HFF-Myc (cell line): Measurements from ENCODE around the gene ABHD12.

Experiments
- DNase-seq: peaks from one replicate; pipeline ENCODE4 v3.0.0-alpha.2; 2011; ENCODE audit warnings: low read depth; ENCODE audit errors: extremely low read depth
- H3K4me3 ChIP-seq: replicated peaks from 2 replicates; pipeline ENCODE4 v1.5.1; 2011; ENCODE audit warnings: low read depth, mild to moderate bottlenecking, control low read depth, low read length
- TF ChIP-seq, protein P1 (sequence below): IDR thresholded peaks from 2 replicates; pipeline ENCODE4 v1.5.1; 2012; ENCODE audit warnings: mild to moderate bottlenecking, low read depth, low read length, control low read depth; ENCODE audit errors: missing control alignments

Gene ABHD12

DNA sequence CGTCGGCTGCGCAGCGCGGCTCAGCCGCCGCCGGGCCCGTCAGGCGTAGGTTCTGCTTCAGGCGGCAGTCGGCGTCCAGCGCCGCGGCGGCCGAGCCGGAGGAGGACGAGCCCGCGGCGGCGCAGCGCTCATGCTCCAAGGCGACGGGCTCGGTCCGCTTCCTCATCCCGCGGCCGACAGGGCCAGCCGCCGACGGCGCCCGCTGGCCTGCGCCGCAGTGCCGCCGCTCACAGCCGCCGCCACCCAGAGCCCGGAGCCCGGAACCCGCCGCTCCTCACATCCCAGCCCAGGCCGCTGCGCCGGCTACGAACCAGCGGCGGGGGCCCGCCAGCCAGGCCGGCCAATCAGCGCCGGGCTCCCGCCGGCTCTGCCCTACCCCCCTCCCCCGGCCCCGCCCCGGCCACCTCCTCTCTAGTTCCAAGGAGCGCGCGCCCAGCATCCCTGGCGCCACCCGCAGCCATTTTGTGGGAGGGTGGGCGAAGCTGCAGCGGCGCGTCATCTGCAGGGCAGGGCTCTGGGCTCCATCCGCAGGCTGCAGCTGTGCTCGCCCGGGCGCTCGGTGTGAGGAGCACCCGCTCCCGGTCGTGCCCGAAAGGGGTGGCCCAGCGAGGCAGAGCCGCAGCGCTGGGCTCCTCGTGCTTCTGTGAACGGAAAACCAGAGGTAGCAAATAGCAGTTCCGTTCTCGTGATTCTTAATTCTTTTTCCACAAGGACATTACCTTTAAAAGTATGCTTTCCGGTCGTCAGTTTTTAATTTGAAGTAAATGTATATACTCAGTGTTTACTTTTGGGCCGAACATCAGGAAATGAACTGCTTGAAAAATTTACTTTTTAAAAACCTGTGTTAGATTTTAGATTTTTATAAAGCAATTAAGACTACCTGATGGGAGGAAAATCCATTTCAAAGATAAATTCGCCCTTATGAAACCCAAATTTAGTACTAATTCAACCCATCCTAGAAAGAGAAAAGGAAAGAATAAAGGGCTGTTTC, at the start of gene ABHD12:
Gene ABHD12 (minus strand): TSS at position 298 of the 991 bp plus-strand sequence. CDS start 132 bp downstream, at position 166.
- TF ChIP-seq, protein P1, sequence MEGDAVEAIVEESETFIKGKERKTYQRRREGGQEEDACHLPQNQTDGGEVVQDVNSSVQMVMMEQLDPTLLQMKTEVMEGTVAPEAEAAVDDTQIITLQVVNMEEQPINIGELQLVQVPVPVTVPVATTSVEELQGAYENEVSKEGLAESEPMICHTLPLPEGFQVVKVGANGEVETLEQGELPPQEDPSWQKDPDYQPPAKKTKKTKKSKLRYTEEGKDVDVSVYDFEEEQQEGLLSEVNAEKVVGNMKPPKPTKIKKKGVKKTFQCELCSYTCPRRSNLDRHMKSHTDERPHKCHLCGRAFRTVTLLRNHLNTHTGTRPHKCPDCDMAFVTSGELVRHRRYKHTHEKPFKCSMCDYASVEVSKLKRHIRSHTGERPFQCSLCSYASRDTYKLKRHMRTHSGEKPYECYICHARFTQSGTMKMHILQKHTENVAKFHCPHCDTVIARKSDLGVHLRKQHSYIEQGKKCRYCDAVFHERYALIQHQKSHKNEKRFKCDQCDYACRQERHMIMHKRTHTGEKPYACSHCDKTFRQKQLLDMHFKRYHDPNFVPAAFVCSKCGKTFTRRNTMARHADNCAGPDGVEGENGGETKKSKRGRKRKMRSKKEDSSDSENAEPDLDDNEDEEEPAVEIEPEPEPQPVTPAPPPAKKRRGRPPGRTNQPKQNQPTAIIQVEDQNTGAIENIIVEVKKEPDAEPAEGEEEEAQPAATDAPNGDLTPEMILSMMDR = no peak
- DNase-seq = peak; percentile 77
- peak within 1 kb of the TSS; percentile 93 for H3K4me3 ChIP-seq

DNA sequence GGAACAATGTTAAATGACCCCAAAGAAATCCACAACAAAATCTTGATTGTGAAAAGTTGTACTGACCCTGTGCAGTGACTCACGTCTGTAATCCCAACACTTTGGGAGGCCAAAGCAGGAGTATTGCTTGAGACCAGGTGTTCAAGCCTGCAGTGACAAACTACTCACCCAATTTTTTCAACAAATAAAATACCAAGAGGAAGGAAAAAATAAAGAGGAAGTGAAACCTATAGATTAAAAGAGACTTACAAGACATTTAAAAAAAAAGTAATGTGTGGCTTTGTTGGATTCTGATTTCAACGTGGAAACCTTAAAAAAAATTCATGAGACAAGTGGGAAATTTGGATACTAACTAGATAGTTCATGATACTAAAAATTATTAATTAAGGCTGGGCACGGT, 48.7 kb upstream of the ABHD12 start:
- TF ChIP-seq, protein P1 = no peak
- H3K4me3 ChIP-seq = no peak overlapping the region
- no peak for DNase-seq

DNA sequence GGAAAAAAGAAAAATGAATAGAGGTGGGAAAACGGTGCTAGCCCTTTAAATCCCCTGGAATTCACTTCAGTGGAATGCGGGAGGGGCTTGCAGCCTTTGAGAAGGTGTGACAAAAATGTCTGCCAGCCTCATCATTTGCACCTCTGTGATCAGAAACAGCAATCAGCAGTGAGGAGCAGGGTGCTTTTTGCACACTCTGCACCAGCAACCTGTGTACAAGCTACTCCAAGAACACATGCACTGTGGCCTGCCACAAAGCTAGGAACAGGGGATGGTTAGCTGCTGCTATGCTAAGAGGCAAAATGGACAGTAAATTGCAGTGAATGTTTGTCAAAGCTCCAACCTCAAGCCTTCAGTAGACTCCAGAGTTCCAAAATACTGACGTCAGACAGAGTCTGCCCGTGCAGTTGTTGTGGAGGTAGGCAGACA, 46.5 kb upstream of the ABHD12 start:
- no peak for DNase-seq
- TF ChIP-seq, protein P1 = no peak

DNA sequence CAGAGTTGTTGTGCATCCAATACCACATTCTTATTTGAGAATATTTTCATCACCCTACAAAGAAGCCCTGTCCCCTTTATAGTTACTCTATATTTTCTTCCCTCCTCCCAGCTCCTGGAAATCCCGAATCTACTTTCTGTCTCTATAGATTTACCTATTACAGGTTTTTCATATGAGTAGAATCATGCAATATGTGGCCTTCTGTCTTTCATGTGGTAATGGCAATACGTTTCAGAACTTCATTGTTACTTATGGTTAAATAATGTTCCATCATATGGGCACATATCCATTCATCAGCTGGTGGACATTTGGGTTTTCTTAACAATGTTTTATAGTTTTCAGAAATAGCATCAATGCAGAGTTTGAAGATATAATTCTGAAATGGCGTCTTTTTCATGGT, 33.9 kb upstream of the ABHD12 start:
- TF ChIP-seq, protein P1 = no peak
- DNase-seq = no peak

More for the DNA sequence above, 46.5 kb upstream of the ABHD12 start:
- H3K4me3 ChIP-seq = no peak overlapping the region

DNA sequence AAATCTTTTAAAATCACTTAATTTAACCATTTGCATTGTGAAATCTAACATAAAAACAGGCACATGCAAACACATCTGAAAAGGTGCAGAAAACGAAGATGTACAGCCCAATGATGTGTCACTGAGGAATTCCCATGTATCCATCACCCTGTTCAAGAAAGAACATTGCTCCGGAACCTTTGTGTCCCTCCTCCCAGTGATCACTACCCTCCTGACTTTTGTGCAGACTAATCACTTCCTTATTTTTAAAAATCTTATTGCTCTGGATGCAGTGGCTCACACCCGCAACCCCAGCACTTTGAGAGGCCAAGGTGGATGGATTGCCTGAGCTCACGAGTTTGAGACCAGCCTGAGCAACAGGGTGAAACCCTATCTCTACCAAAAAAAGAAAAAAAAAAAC, 31.4 kb upstream of the ABHD12 start:
- TF ChIP-seq, protein P1 = no peak
- no peak for DNase-seq
- H3K4me3 ChIP-seq = no peak overlapping the region

More for the DNA sequence above, 33.9 kb upstream of the ABHD12 start:
- no peak overlapping the region for H3K4me3 ChIP-seq

DNA sequence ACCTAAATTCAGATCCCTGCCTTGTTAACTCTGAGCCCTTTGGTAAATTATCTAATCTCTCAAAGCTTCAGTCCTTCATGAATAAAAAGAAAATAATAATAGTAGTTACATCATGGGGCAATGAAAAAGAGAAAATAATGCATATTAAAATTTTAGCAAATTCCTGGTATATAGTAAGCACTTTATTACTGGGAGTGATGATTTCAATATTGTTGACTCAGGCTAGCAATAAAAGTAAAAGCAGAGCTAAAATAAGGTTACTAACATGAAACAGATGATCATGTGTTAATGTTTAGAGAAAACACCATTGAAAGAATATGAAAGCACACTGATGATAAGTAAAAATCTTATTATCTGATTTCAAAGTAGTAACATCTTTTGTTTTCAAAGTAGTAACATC, 30.5 kb upstream of the ABHD12 start:
- no peak for DNase-seq
- TF ChIP-seq, protein P1 = no peak

More for the DNA sequence above, 30.5 kb upstream of the ABHD12 start:
- no peak overlapping the region for H3K4me3 ChIP-seq
